Liver (tissue), 9 donors: ENCODE data around the gene NUTF2. TPM values are rescaled to one million over a fixed set of nuclear protein-coding genes. Genes with fewer than 3 reads are reported as not detected.

Source experiments
- DNase-seq: peaks from one replicate; pipeline ENCODE4 v3.0.0-alpha.2; 2017; ENCODE audit warnings: low spot score
- H3K27ac ChIP-seq, 2 donors: one replicate each; pipeline ENCODE4 v1.7.0; 2013; ENCODE audit warnings: inconsistent platforms in 2 of 2, low read length in 2 of 2, control low read depth in 1 of 2, low read depth in 1 of 2, mild to moderate bottlenecking in 1 of 2
- H3K27me3 ChIP-seq, 4 donors: one replicate each; pipeline versions ENCODE4 v1.6.1 to v1.7.0; 2013; ENCODE audit warnings: low read length in 3 of 4, inconsistent platforms in 1 of 4, mild to moderate bottlenecking in 1 of 4, moderate library complexity in 1 of 4; ENCODE audit not compliant: control insufficient read depth in 4 of 4, insufficient read depth in 4 of 4
- H3K36me3 ChIP-seq, 4 donors: one replicate each; pipeline versions ENCODE4 v1.6.1 to v1.7.0; 2013; ENCODE audit warnings: low read length in 3 of 4, mild to moderate bottlenecking in 3 of 4, low read depth in 1 of 4, moderate library complexity in 1 of 4; ENCODE audit not compliant: control insufficient read depth in 4 of 4, insufficient read depth in 3 of 4
- H3K4me1 ChIP-seq, 4 donors: one replicate each; pipeline versions ENCODE4 v1.6.1 to v1.7.0; 2013; ENCODE audit warnings: low read length in 3 of 4, mild to moderate bottlenecking in 3 of 4, moderate library complexity in 1 of 4; ENCODE audit not compliant: control insufficient read depth in 4 of 4, insufficient read depth in 4 of 4
- H3K4me3 ChIP-seq, 3 donors: one replicate each; pipeline versions ENCODE4 v1.6.1 to v1.7.0; 2013; ENCODE audit warnings: low read length in 3 of 3, control low read depth in 1 of 3, low read depth in 1 of 3, mild to moderate bottlenecking in 1 of 3
- H3K9ac ChIP-seq, 2 donors: one replicate each; pipeline ENCODE4 v1.7.0; 2013; ENCODE audit warnings: low read length in 2 of 2, mild to moderate bottlenecking in 2 of 2, moderate library complexity in 2 of 2, control low read depth in 1 of 2, low read depth in 1 of 2
- H3K9me3 ChIP-seq, 4 donors: one replicate each; pipeline versions ENCODE4 v1.6.1 to v1.7.0; 2013; ENCODE audit warnings: low read length in 3 of 4; ENCODE audit not compliant: control insufficient read depth in 4 of 4
- EGR1 ChIP-seq, 2 donors: IDR thresholded peaks; 2 replicates each; pipeline ENCODE4 v1.6.1; 2016 to 2018; ENCODE audit warnings: antibody characterized with exemption in 2 of 2, low read depth in 2 of 2
- FOXA1 ChIP-seq: IDR thresholded peaks from 2 replicates; pipeline ENCODE4 v1.6.1; 2016; ENCODE audit warnings: antibody characterized with exemption
- FOXA2 ChIP-seq: IDR thresholded peaks from 2 replicates; pipeline ENCODE4 v1.6.1; 2016; ENCODE audit warnings: antibody characterized with exemption
- GABPA ChIP-seq, 2 donors: IDR thresholded peaks in 1 of 2; conservative IDR thresholded peaks in 1 of 2; 2 replicates each; pipeline ENCODE4 v1.6.1; 2016; ENCODE audit warnings: antibody characterized with exemption in 2 of 2, mild to moderate bottlenecking in 1 of 2, moderate library complexity in 1 of 2
- HNF4A ChIP-seq, 2 donors: conservative IDR thresholded peaks; 2 replicates each; pipeline ENCODE4 v1.6.1; 2016; ENCODE audit warnings: antibody characterized with exemption in 2 of 2, mild to moderate bottlenecking in 2 of 2
- HNF4G ChIP-seq: IDR thresholded peaks from 2 replicates; pipeline ENCODE4 v1.6.1; 2016; ENCODE audit warnings: antibody characterized with exemption
- JUND ChIP-seq, 2 donors: IDR thresholded peaks; 2 replicates each; pipeline ENCODE4 v1.6.1; 2016; ENCODE audit warnings: antibody characterized with exemption in 2 of 2
- NR2F2 ChIP-seq: IDR thresholded peaks from 2 replicates; pipeline ENCODE4 v1.6.1; 2016; ENCODE audit warnings: antibody characterized with exemption
- RAD21 ChIP-seq, 2 donors: IDR thresholded peaks; 2 replicates each; pipeline ENCODE4 v1.6.1; 2016; ENCODE audit warnings: antibody characterized with exemption in 2 of 2, mild to moderate bottlenecking in 2 of 2
- RXRA ChIP-seq, 2 donors: IDR thresholded peaks; 2 replicates each; pipeline ENCODE4 v1.6.1; 2017 to 2018; ENCODE audit warnings: antibody characterized with exemption in 2 of 2, mild to moderate bottlenecking in 1 of 2
- SP1 ChIP-seq: IDR thresholded peaks from 2 replicates; pipeline ENCODE4 v1.6.1; 2018; ENCODE audit warnings: antibody characterized with exemption, mild to moderate bottlenecking
- TAF1 ChIP-seq: conservative IDR thresholded peaks from 2 replicates; pipeline ENCODE4 v1.6.1; 2016; ENCODE audit warnings: antibody characterized with exemption, mild to moderate bottlenecking
- YY1 ChIP-seq: IDR thresholded peaks from 2 replicates; pipeline ENCODE4 v1.6.1; 2016; ENCODE audit warnings: antibody characterized with exemption, mild to moderate bottlenecking
- WGBS: extraction: QIAGEN DNeasy Blood & Tissue Kit; methylation state at CpG from one replicate; pipeline ENCODE4 v1.1.7; 2013; 5-methylcytosine and 5-hydroxymethylcytosine counted together
- polyA plus RNA-seq, 2 donors: library from polyadenylated mRNA; stranded (reverse) in 1 of 2; unstranded in 1 of 2; fragments of 200-250 nt in 1 of 2; fragments of >200 nt in 1 of 2; fragmentation: Nextera tagmentation in 1 of 2; extraction: Ambion mirVana in 1 of 2; gene quantifications; one replicate each; pipeline versions ENCODE4 v1.2.1 to v1.2.3, GENCODE V29; 2013 to 2015
- total RNA-seq, 2 donors: library from RNA; depleted of rRNA; stranded (reverse); fragments of >200 nt; gene quantifications; one replicate each; pipeline ENCODE4 v1.2.3, GENCODE V29; 2014
- TF ChIP-seq, protein P1 (sequence below): IDR thresholded peaks from 2 replicates; pipeline ENCODE4 v1.6.1; 2016; ENCODE audit warnings: antibody characterized with exemption
- TF ChIP-seq, protein P2 (sequence below): IDR thresholded peaks from 2 replicates; pipeline ENCODE4 v1.6.1; 2016; ENCODE audit warnings: antibody characterized with exemption
- TF ChIP-seq, protein P3 (sequence below): fragments of 150-350 bp; IDR thresholded peaks from 2 replicates; pipeline ENCODE4 v1.5.1; 2017; ENCODE audit warnings: improper control_type of control experiment, low read depth, low read length; ENCODE audit not compliant: missing input control
- TF ChIP-seq, protein P4 (sequence below): IDR thresholded peaks from 2 replicates; pipeline ENCODE4 v1.6.1; 2016; ENCODE audit warnings: antibody characterized with exemption
- TF ChIP-seq, protein P5 (sequence below): IDR thresholded peaks from 2 replicates; pipeline ENCODE4 v1.6.1; 2016; ENCODE audit warnings: antibody characterized with exemption, mild to moderate bottlenecking
- donor health status: healthy.
- donor health status: healthy.
- donor health status: healthy.
- donor health status: healthy.
- donor health status: healthy.

NUTF2 gene
- total and polyA plus RNA-seq, 4 donors: 27.4 to 69.5 (median 54.8) TPM

DNA sequence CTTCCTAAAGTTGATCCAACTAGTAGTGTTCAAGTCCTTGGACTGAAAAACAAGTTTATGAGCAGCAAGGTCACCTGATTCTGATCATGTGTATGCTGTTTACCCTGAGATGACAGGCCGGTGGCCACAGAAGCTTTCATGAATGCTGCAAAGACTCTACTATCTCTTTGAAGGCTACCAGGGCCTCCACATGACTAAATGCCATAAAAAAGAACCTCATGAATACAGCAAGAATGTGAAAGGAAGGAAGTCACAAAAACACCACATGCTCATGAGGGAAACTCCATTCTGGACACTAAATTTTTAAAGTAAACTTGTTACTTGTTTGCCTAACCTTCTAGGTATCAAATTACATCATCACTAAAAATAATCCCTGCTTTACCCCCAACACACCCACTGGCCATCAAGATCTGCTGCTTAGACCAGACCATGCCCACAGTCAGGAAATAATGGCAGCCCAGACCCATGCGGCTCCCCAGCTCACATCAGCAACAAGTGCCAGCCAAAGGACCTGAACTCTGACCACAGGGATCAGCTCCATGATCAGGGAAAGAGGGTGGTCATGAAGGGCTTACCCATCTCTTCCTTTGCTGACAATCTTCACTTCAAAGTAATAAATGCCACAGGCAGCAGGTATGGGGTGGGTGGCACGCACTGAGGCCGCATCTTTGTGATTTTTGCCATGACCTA lies 41.7 kb upstream of the NUTF2 start:
- peak overlapping the region; percentile 71 to 89 for H3K9ac ChIP-seq
- peaks cover 0 to 17% (median 9%) of the 10 kb centered on the region in 4 donors for H3K36me3 ChIP-seq
- peaks cover 7 to 47% (median 35%) of the 10 kb centered on the region in 4 donors for H3K4me1 ChIP-seq
- H3K27ac ChIP-seq: peak overlapping the region; percentile 73 to 88
- TF ChIP-seq RXRA (IDR thresholded peaks at IDR 0.05) (peak in 1 of 2 donors; percentile 33), HNF4A (conservative IDR thresholded peaks at IDR 0.05) (peak in 1 of 2 donors; percentile 33), FOXA1 (no peak), SP1 (no peak), GABPA (IDR thresholded peaks at IDR 0.05 in 1 of 2, conservative IDR thresholded peaks at IDR 0.05 in 1 of 2) (no peak), EGR1 (IDR thresholded peaks at IDR 0.05; ENCODE audit: low read depth in 2 of 2) (no peak), JUND (IDR thresholded peaks at IDR 0.05) (peak in 1 of 2 donors; percentile 18), TAF1 (no peak), FOXA2 (peak; percentile 28), HNF4G (no peak), NR2F2 (no peak), RAD21 (IDR thresholded peaks at IDR 0.05) (no peak), YY1 (peak; percentile 60)
- TF ChIP-seq, protein P1, sequence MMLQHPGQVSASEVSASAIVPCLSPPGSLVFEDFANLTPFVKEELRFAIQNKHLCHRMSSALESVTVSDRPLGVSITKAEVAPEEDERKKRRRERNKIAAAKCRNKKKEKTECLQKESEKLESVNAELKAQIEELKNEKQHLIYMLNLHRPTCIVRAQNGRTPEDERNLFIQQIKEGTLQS: no peak
- TF ChIP-seq, protein P2, sequence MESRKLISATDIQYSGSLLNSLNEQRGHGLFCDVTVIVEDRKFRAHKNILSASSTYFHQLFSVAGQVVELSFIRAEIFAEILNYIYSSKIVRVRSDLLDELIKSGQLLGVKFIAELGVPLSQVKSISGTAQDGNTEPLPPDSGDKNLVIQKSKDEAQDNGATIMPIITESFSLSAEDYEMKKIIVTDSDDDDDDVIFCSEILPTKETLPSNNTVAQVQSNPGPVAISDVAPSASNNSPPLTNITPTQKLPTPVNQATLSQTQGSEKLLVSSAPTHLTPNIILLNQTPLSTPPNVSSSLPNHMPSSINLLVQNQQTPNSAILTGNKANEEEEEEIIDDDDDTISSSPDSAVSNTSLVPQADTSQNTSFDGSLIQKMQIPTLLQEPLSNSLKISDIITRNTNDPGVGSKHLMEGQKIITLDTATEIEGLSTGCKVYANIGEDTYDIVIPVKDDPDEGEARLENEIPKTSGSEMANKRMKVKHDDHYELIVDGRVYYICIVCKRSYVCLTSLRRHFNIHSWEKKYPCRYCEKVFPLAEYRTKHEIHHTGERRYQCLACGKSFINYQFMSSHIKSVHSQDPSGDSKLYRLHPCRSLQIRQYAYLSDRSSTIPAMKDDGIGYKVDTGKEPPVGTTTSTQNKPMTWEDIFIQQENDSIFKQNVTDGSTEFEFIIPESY: peak; percentile 13
- TF ChIP-seq, protein P3, sequence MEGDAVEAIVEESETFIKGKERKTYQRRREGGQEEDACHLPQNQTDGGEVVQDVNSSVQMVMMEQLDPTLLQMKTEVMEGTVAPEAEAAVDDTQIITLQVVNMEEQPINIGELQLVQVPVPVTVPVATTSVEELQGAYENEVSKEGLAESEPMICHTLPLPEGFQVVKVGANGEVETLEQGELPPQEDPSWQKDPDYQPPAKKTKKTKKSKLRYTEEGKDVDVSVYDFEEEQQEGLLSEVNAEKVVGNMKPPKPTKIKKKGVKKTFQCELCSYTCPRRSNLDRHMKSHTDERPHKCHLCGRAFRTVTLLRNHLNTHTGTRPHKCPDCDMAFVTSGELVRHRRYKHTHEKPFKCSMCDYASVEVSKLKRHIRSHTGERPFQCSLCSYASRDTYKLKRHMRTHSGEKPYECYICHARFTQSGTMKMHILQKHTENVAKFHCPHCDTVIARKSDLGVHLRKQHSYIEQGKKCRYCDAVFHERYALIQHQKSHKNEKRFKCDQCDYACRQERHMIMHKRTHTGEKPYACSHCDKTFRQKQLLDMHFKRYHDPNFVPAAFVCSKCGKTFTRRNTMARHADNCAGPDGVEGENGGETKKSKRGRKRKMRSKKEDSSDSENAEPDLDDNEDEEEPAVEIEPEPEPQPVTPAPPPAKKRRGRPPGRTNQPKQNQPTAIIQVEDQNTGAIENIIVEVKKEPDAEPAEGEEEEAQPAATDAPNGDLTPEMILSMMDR: no peak
- TF ChIP-seq, protein P4, sequence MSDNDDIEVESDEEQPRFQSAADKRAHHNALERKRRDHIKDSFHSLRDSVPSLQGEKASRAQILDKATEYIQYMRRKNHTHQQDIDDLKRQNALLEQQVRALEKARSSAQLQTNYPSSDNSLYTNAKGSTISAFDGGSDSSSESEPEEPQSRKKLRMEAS: peak; percentile 21
- TF ChIP-seq, protein P5, sequence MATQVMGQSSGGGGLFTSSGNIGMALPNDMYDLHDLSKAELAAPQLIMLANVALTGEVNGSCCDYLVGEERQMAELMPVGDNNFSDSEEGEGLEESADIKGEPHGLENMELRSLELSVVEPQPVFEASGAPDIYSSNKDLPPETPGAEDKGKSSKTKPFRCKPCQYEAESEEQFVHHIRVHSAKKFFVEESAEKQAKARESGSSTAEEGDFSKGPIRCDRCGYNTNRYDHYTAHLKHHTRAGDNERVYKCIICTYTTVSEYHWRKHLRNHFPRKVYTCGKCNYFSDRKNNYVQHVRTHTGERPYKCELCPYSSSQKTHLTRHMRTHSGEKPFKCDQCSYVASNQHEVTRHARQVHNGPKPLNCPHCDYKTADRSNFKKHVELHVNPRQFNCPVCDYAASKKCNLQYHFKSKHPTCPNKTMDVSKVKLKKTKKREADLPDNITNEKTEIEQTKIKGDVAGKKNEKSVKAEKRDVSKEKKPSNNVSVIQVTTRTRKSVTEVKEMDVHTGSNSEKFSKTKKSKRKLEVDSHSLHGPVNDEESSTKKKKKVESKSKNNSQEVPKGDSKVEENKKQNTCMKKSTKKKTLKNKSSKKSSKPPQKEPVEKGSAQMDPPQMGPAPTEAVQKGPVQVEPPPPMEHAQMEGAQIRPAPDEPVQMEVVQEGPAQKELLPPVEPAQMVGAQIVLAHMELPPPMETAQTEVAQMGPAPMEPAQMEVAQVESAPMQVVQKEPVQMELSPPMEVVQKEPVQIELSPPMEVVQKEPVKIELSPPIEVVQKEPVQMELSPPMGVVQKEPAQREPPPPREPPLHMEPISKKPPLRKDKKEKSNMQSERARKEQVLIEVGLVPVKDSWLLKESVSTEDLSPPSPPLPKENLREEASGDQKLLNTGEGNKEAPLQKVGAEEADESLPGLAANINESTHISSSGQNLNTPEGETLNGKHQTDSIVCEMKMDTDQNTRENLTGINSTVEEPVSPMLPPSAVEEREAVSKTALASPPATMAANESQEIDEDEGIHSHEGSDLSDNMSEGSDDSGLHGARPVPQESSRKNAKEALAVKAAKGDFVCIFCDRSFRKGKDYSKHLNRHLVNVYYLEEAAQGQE: no peak
- peak overlapping the region; percentile 83 to 97 (median 85) for H3K4me3 ChIP-seq
- DNase-seq: no peak
- no peaks in the 10 kb centered on the region for H3K27me3 ChIP-seq
- 40% methylated on average over 4 of the region's 4 CpGs for WGBS
- no peaks in the 10 kb centered on the region for H3K9me3 ChIP-seq
